ENCODE results near the gene PEPD.

Gene PEPD

GRCh38 chr19:33406521-33407139 lies 115.0 kb downstream of the PEPD start:
- H3K9me2 ChIP-seq (replicated peaks; ENCODE audit: insufficient read depth, low read length), result no peaks in the 10 kb centered on the region
- no peaks in the 10 kb centered on the region for H3K4me1 ChIP-seq (ENCODE audit: low read length)
- H3F3A ChIP-seq (ENCODE audit: insufficient read depth, low read length), result no peaks in the 10 kb centered on the region
- H3K9me3 ChIP-seq (replicated peaks; ENCODE audit: insufficient read depth, low read length), result no peaks in the 10 kb centered on the region
- no peak overlapping the region for H3K4me2 ChIP-seq (ENCODE audit: low read depth, low read length)
- no peak overlapping the region for H3K27ac ChIP-seq (ENCODE audit: low read length)
- H3K36me3 ChIP-seq (replicated peaks; ENCODE audit: insufficient read depth, low read length), result no peaks in the 10 kb centered on the region
- H3K79me2 ChIP-seq (ENCODE audit: low read length), result no peaks in the 10 kb centered on the region
- no peaks in the 10 kb centered on the region for H3K27me3 ChIP-seq (replicated peaks; ENCODE audit: insufficient read depth, low read length)
- H2AFZ ChIP-seq (ENCODE audit: low read length), result no peak overlapping the region
- H4K20me1 ChIP-seq (ENCODE audit: insufficient read depth, low read length), result no peaks in the 10 kb centered on the region
- H3K4me3 ChIP-seq (ENCODE audit: low read length), result no peak overlapping the region
- peak; percentile 33 for DNase-seq
- no peak overlapping the region for H3K9ac ChIP-seq (ENCODE audit: low read length)
- TF ChIP-seq CTCF (IDR thresholded peaks at IDR 0.05; ENCODE audit: low read length), result peak; percentile 84
- TF ChIP-seq EZH2 (optimal IDR thresholded peaks at IDR 0.05; ENCODE audit: low read depth, low read length), result no peak

DNA sequence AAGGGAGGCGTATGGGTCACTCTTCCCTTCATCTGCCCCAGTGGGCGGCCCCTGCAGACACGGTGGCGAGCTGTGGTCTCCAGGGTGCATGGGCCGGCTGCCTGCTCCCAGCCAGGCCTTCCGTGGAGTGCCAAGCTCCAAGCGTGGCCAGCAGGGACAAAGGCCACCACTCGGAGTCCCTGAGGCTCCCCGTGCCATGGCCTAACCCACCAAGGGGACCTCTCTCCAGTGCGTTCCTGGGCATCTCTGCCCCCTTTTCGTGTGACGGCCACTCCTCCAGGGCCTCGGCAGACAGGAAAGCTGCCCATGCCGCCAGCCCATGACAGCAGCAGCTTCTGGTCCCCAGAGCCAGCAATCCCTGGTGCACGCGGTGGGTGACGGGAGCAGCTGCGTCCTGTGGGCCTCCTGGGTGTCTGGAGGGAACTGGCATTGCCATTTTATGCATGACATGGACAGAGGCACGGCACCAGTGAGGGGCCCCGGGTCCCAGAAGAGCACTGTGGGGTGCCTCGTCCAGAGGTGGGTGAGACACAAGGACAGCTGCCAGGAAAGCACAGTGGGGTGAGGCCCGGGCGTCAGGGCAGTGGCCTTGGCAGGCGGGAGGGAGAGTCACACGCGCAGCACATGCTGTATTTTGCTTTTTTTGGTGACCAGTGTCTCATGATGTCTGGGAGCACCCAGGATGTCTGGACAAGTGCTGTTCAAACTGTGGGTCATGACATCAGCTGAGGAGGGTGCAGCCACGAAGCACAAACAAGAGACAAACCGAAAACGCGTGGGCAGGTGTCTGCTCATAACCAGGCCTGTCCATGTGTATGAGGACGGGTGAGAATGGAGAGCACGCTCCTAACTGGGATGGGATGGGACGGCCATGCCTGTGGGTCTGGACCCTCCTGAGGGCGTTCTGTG lies 115.8 kb downstream of the PEPD start:
- Histone ChIP-seq H3K4me3 (ENCODE audit: low read length) (no peak overlapping the region), H3K4me2 (ENCODE audit: low read depth, low read length) (no peak overlapping the region), H3K9me3 (replicated peaks; ENCODE audit: insufficient read depth, low read length) (no peaks in the 10 kb centered on the region), H4K20me1 (ENCODE audit: insufficient read depth, low read length) (no peaks in the 10 kb centered on the region), H3K4me1 (ENCODE audit: low read length) (no peaks in the 10 kb centered on the region), H2AFZ (ENCODE audit: low read length) (no peak overlapping the region), H3K9me2 (replicated peaks; ENCODE audit: insufficient read depth, low read length) (no peaks in the 10 kb centered on the region), H3K36me3 (replicated peaks; ENCODE audit: insufficient read depth, low read length) (no peaks in the 10 kb centered on the region), H3K27me3 (replicated peaks; ENCODE audit: insufficient read depth, low read length) (no peaks in the 10 kb centered on the region), H3K27ac (ENCODE audit: low read length) (no peak overlapping the region), H3F3A (ENCODE audit: insufficient read depth, low read length) (no peaks in the 10 kb centered on the region), H3K79me2 (ENCODE audit: low read length) (no peaks in the 10 kb centered on the region), H3K9ac (ENCODE audit: low read length) (no peak overlapping the region)
- TF ChIP-seq EZH2 (optimal IDR thresholded peaks at IDR 0.05; ENCODE audit: low read depth, low read length) (no peak), EZH2phosphoT487 (IDR thresholded peaks at IDR 0.05; ENCODE audit: low read length) (no peak), CTCF (IDR thresholded peaks at IDR 0.05; ENCODE audit: low read length) (no peak)
- DNase-seq, result no peak

DNA sequence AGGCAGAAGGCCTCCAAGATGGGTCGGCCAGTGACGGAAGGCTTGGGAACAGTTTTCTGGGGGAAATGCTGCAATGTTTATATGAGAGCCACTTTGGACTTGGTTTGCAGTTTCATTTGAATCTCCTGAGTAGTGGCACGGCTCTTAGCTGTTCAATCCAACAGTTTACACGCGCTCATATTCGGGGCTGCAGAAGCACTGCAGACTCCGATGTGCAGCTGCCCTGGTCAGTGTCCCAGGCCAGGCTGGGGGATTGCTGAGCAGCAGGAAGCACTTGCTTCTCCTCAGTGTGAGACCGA lies 116.4 kb downstream of the PEPD start:
- no peak overlapping the region for H2AFZ ChIP-seq (ENCODE audit: low read length)
- H3K9ac ChIP-seq (ENCODE audit: low read length), result no peak overlapping the region
- H3K36me3 ChIP-seq (replicated peaks; ENCODE audit: insufficient read depth, low read length), result no peaks in the 10 kb centered on the region
- TF ChIP-seq CTCF (IDR thresholded peaks at IDR 0.05; ENCODE audit: low read length), result no peak
- no peak for TF ChIP-seq EZH2phosphoT487 (IDR thresholded peaks at IDR 0.05; ENCODE audit: low read length)
- TF ChIP-seq EZH2 (optimal IDR thresholded peaks at IDR 0.05; ENCODE audit: low read depth, low read length), result no peak
- no peaks in the 10 kb centered on the region for H3K9me3 ChIP-seq (replicated peaks; ENCODE audit: insufficient read depth, low read length)
- H3F3A ChIP-seq (ENCODE audit: insufficient read depth, low read length), result no peaks in the 10 kb centered on the region
- no peaks in the 10 kb centered on the region for H3K9me2 ChIP-seq (replicated peaks; ENCODE audit: insufficient read depth, low read length)
- H3K4me1 ChIP-seq (ENCODE audit: low read length), result no peaks in the 10 kb centered on the region
- no peaks in the 10 kb centered on the region for H4K20me1 ChIP-seq (ENCODE audit: insufficient read depth, low read length)
- no peak for DNase-seq
- H3K4me2 ChIP-seq (ENCODE audit: low read depth, low read length), result no peak overlapping the region
- no peaks in the 10 kb centered on the region for H3K79me2 ChIP-seq (ENCODE audit: low read length)
- no peaks in the 10 kb centered on the region for H3K27me3 ChIP-seq (replicated peaks; ENCODE audit: insufficient read depth, low read length)
- no peak overlapping the region for H3K27ac ChIP-seq (ENCODE audit: low read length)
- no peak overlapping the region for H3K4me3 ChIP-seq (ENCODE audit: low read length)
